ENCODE measurements around the gene GLOD4.
"Not testable (repeated sequence)": the region's sequence is repeated elsewhere in the genome, so short reads cannot be mapped to it uniquely, and the experiment has no call there.

The GLOD4 gene

DNA sequence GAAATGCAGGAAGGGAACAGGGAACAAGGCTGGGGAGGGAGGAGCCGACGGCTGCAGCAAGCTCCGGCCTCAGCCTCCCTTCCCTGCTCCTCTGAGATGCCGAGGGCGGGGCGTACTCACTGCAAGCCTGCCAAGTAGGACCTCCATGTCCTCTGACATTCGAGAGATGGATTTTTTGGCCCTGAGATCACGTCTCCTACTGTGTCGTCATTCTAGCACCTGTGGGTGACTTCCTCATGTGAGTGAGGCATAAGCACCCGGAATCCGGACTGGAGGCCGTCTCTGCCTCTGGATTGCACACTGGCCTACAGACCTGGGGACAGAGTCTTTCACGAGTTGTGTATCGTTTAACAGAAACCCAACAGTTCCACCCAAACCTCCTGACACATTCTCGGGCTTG lies 14.5 kb upstream of the GLOD4 start:
- TF ChIP-seq POLR2A (IDR thresholded peaks at IDR 0.05; ENCODE audit: low read depth, low read length), result no peak
- DNase-seq (ENCODE audit: insufficient read length, low spot score) (no peak), FAIRE-seq (no peak)

DNA sequence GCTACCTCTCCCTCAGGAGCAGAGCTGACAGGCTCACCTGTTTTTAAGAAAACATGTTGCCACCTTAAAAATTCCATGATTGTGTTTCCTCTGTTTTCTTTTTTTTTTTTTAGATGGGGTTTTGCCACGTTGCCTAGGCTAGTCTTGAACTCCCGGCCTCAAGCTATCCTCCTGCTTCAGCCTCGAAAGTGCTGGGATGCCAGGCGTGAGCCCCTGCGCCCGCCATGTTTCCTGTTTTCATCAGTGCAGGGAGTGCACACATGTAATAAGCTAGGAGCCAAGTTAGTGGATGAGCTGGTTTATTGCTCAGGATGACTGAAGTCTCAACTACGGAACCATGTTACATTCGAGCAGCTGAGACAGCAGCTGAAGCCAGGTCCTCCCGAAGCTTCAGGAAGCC lies 13.6 kb upstream of the GLOD4 start:
- no peak for FAIRE-seq
- no peak for TF ChIP-seq POLR2A (IDR thresholded peaks at IDR 0.05; ENCODE audit: low read depth, low read length)
- DNase-seq (ENCODE audit: insufficient read length, low spot score), result no peak

GRCh38 chr17:795276-795675 lies 13.2 kb upstream of the GLOD4 start:
- no peak for FAIRE-seq
- no peak for DNase-seq (ENCODE audit: insufficient read length, low spot score)
- TF ChIP-seq POLR2A (IDR thresholded peaks at IDR 0.05; ENCODE audit: low read depth, low read length), result no peak

DNA sequence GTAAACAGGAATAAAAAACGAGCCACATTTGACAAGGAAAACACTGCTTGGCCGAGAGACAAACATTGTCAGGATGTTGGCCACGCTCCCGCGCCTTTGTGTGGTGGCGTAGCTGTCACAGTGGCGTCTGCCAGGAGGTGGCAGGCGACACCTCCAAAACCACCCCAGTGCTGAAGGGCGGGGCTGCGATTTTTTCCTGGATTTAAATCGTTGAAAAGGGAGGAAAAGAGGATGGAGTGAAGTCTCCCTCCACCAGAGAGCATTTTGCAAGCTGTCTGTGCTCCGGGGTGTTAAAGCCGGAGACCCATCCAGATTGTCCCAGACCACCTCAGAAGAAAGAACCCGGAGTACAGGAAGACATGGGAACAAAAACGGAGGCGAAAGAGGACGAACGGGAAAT lies 12.8 kb upstream of the GLOD4 start:
- DNase-seq (ENCODE audit: insufficient read length, low spot score) (no peak), FAIRE-seq (no peak)
- no peak for TF ChIP-seq POLR2A (IDR thresholded peaks at IDR 0.05; ENCODE audit: low read depth, low read length)

GRCh38 chr17:792277-792676 lies 10.2 kb upstream of the GLOD4 start:
- DNase-seq (ENCODE audit: insufficient read length, low spot score) (no peak), FAIRE-seq (no peak)
- TF ChIP-seq POLR2A (IDR thresholded peaks at IDR 0.05; ENCODE audit: low read depth, low read length), result no peak

DNA sequence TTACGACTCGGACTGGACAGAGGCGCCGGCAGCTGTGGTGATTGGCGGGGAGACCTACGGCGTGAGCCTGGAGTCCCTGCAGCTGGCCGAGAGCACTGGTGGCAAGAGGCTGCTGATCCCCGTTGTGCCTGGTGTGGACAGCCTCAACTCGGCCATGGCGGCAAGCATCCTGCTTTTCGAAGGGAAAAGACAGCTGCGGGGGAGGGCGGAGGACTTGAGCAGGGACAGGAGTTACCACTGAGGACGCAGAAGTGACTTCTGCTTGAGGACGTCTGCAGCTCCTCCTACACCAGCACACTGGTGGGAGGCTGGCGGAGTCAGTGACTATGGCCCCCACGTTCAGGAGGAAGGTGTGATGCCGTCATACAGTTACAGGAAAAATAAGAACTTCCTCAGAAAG lies 9.7 kb upstream of the GLOD4 start:
- DNase-seq (ENCODE audit: insufficient read length, low spot score) (no peak), FAIRE-seq (no peak)
- no peak for TF ChIP-seq POLR2A (IDR thresholded peaks at IDR 0.05; ENCODE audit: low read depth, low read length)

GRCh38 chr17:790874-791247 lies 8.8 kb upstream of the GLOD4 start:
- FAIRE-seq; DNase-seq (ENCODE audit: insufficient read length, low spot score): not testable (repeated sequence)

DNA sequence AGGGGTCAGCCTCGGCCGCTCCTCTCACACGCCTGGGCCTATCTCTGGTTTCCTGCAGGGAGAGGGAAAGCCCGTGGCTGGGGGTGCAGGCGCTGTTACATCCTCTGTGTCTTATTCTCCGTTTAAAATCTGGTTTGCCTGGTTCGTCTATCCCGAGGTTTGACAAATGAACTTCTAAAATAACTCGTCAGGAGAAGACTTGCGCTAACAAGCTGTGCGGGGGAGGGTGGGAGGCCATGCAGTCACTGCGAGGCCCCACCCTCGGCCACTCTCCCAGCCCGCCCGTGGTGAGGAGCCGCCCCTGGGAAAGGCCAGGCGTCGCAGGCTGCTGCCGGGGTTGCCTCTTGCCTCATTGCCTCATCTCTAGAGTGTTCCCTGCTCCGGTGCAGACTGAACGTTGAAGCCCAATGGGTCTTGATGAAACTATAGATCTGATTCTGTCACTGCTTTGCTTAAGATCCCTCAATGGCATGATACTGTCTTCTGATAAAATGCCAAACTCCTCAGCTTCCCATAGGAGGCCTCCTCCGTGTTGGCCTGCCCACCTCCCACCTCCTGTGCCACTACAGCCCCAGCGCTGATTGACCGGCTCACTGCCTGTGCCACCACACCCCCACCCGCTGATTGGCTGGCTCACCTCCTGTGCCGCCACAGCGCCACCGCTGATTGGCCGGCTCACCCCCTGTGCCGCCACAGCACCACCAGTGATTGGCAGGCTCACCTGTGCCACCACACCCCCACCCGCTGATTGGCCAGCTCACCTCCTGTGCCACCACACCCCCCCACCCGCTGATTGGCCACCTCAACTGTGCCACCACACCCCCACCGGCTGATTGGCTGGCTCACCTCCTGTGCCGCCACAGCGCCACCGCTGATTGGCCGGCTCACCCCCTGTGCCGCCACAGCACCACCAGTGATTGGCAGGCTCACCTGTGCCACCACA lies 8.1 kb upstream of the GLOD4 start:
- not testable (repeated sequence) for FAIRE-seq; DNase-seq (ENCODE audit: insufficient read length, low spot score)

DNA sequence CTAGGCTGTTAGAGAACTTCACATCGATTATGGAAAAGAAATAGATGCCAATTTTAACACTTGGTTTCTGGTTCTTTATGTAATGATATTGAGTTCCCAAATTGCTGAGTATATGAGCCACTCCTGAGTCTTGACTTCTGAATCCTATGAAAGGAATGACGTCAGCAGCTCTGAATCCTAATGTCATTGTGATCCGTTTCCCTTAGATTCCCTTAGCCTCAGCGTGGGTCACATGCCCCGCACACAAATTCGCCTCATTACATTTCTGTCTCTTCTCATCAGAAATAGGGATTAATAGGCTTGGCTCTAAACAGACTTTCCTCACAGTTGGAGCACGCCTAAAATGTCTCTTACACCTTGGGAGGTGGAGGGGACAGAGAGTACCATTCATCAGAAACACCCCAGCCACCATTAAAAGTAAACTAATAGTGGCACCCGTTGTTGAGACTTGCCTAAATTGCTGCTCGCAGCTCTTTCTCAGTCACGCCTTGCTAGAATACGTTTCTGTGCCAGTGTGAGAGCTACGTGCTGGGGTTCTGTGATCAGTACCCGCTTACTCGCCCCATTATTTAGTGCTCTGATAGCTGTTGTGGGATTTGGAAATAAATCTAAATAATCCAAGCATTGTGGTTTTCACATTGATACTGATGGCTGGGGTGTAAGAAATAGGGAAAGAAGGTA lies 7.2 kb upstream of the GLOD4 start:
- TF ChIP-seq POLR2A (IDR thresholded peaks at IDR 0.05; ENCODE audit: low read depth, low read length), result no peak
- DNase-seq (ENCODE audit: insufficient read length, low spot score) (no peak), FAIRE-seq (no peak)

- no peak for FAIRE-seq
- TF ChIP-seq POLR2A (IDR thresholded peaks at IDR 0.05; ENCODE audit: low read depth, low read length), result no peak
- no peak for DNase-seq (ENCODE audit: insufficient read length, low spot score)
These were observed 6.5 kb upstream of the GLOD4 start for GRCh38 chr17:788551-788950.

GRCh38 chr17:787641-788221 lies 5.7 kb upstream of the GLOD4 start:
- no peak for TF ChIP-seq POLR2A (IDR thresholded peaks at IDR 0.05; ENCODE audit: low read depth, low read length)
- FAIRE-seq, result no peak
- DNase-seq (ENCODE audit: insufficient read length, low spot score), result no peak

DNA sequence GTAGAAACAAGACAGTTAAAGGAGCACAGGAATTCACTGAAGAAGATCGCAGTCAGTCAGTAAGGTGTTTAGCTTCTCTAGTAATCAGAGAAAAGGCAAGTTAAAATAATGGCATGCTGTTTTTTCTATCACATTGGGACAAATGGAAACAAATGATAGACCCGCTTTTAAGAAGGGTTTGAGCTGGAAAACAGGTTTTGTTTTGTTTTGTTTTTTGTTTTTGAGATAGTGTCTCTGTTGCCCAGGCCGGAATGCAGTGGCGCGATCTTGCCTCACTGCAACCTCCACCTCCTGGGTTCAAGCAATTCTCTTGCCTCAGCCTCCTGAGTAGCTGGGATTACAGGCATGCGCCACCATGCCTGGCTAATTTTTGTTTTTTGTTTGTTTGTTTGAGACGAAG lies 3.8 kb upstream of the GLOD4 start:
- FAIRE-seq; DNase-seq (ENCODE audit: insufficient read length, low spot score): not testable (repeated sequence)

GRCh38 chr17:784143-784542 lies 2.1 kb upstream of the GLOD4 start:
- TF ChIP-seq POLR2A (IDR thresholded peaks at IDR 0.05; ENCODE audit: low read depth, low read length), result no peak
- DNase-seq (ENCODE audit: insufficient read length, low spot score), result no peak
- no peak for FAIRE-seq

GRCh38 chr17:778096-778495 lies 4.0 kb downstream of the GLOD4 start:
- FAIRE-seq (no peak), DNase-seq (ENCODE audit: insufficient read length, low spot score) (no peak)
- no peak for TF ChIP-seq POLR2A (IDR thresholded peaks at IDR 0.05; ENCODE audit: low read depth, low read length)

GRCh38 chr17:774313-774584 lies 7.8 kb downstream of the GLOD4 start:
- no peak for TF ChIP-seq POLR2A (IDR thresholded peaks at IDR 0.05; ENCODE audit: low read depth, low read length)
- FAIRE-seq (no peak), DNase-seq (ENCODE audit: insufficient read length, low spot score) (no peak)
